Parathyroid adenoma (tissue), 2 donors: ENCODE results near the gene DSCAML1.

Experiments
- H2AFZ ChIP-seq: fragments of 300-600 bp; sonication (generic); one replicate; pipeline ENCODE4 v1.7.0; 2017; ENCODE audit warnings: antibody characterized with exemption, mild to moderate bottlenecking
- H3K27ac ChIP-seq: fragments of 300-600 bp; sonication (generic); one replicate; pipeline ENCODE4 v1.7.0; 2017
- H3K27me3 ChIP-seq: fragments of 300-600 bp; sonication (generic); one replicate; pipeline ENCODE4 v1.7.0; 2017; ENCODE audit warnings: low read length; ENCODE audit not compliant: control insufficient read depth, insufficient read depth
- H3K36me3 ChIP-seq: fragments of 300-600 bp; sonication (generic); one replicate; pipeline ENCODE4 v1.7.0; 2017; ENCODE audit warnings: low read length; ENCODE audit not compliant: control insufficient read depth, insufficient read depth
- H3K4me1 ChIP-seq: fragments of 300-600 bp; sonication (generic); one replicate; pipeline ENCODE4 v1.7.0; 2017; ENCODE audit warnings: control low read depth
- H3K4me2 ChIP-seq: fragments of 300-600 bp; sonication (generic); one replicate; pipeline ENCODE4 v1.7.0; 2017; ENCODE audit warnings: low read length
- H3K4me3 ChIP-seq: fragments of 300-600 bp; sonication (generic); one replicate; pipeline ENCODE4 v1.7.0; 2017; ENCODE audit warnings: low read depth, low read length
- H3K79me2 ChIP-seq: fragments of 300-600 bp; sonication (generic); one replicate; pipeline ENCODE4 v1.7.0; 2017; ENCODE audit warnings: control low read depth
- H3K9ac ChIP-seq: fragments of 300-600 bp; sonication (generic); one replicate; pipeline ENCODE4 v1.7.0; 2017; ENCODE audit warnings: mild to moderate bottlenecking
- H3K9me3 ChIP-seq: fragments of 300-600 bp; sonication (generic); one replicate; pipeline ENCODE4 v1.7.0; 2017; ENCODE audit warnings: low read length; ENCODE audit not compliant: control insufficient read depth
- TF ChIP-seq, protein P1 (sequence below): fragments of 300-600 bp; sonication (generic); IDR thresholded peaks from one replicate; pipeline ENCODE4 v1.7.0; 2017; ENCODE audit warnings: antibody characterized with exemption, mild to moderate bottlenecking
- donor health status: primary hyperparathyroidism.

DSCAML1 gene

GRCh38 chr11:117670924-117671323 is 126.1 kb downstream of the DSCAML1 start:
- Histone ChIP-seq H2AFZ (no peak overlapping the region), H3K4me1 (no peaks in the 10 kb centered on the region), H3K9ac (no peak overlapping the region), H3K79me2 (no peaks in the 10 kb centered on the region), H3K9me3 (no peaks in the 10 kb centered on the region), H3K27me3 (no peaks in the 10 kb centered on the region), H3K27ac (no peak overlapping the region), H3K36me3 (no peaks in the 10 kb centered on the region), H3K4me3 (no peak overlapping the region), H3K4me2 (no peak overlapping the region)
- TF ChIP-seq, protein P1, sequence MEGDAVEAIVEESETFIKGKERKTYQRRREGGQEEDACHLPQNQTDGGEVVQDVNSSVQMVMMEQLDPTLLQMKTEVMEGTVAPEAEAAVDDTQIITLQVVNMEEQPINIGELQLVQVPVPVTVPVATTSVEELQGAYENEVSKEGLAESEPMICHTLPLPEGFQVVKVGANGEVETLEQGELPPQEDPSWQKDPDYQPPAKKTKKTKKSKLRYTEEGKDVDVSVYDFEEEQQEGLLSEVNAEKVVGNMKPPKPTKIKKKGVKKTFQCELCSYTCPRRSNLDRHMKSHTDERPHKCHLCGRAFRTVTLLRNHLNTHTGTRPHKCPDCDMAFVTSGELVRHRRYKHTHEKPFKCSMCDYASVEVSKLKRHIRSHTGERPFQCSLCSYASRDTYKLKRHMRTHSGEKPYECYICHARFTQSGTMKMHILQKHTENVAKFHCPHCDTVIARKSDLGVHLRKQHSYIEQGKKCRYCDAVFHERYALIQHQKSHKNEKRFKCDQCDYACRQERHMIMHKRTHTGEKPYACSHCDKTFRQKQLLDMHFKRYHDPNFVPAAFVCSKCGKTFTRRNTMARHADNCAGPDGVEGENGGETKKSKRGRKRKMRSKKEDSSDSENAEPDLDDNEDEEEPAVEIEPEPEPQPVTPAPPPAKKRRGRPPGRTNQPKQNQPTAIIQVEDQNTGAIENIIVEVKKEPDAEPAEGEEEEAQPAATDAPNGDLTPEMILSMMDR, result no peak

- H3K4me1 ChIP-seq, result no peaks in the 10 kb centered on the region
- no peak overlapping the region for H3K27ac ChIP-seq
- H3K9ac ChIP-seq, result no peak overlapping the region
Observed at GRCh38 chr11:117670443-117670842, 126.6 kb downstream of the DSCAML1 start.

DNA sequence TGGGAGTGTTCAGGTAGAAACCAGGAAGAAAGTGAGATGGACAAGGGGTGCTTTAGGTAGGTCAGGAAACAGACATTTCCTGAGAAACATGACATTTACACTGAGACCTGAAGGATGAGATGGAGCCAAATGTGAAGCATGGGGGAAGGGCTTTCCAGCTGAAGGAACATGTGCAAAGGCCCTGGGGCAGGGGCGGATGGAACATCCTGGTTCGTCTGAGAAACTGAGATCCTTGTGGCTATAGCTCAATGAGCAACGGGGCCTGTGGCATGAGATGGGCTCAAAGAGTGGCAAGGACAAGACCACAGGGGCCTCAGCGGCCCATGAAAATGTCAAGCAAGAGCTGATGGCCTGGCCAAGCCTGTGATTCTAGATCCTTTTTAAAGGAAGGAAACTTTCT is 127.4 kb downstream of the DSCAML1 start:
- H3K27ac ChIP-seq, result no peak overlapping the region
- TF ChIP-seq, protein P1, result no peak
- H2AFZ ChIP-seq, result no peak overlapping the region
- H3K9ac ChIP-seq, result no peak overlapping the region
- no peak overlapping the region for H3K4me3 ChIP-seq
- H3K36me3 ChIP-seq, result no peaks in the 10 kb centered on the region
- H3K27me3 ChIP-seq, result no peaks in the 10 kb centered on the region
- H3K4me1 ChIP-seq, result no peaks in the 10 kb centered on the region
- H3K9me3 ChIP-seq, result no peaks in the 10 kb centered on the region
- no peak overlapping the region for H3K4me2 ChIP-seq
- H3K79me2 ChIP-seq, result no peaks in the 10 kb centered on the region

More at GRCh38 chr11:117670443-117670842, 126.6 kb downstream of the DSCAML1 start:
- TF ChIP-seq, protein P1, result no peak
- no peak overlapping the region for H2AFZ ChIP-seq
- H3K36me3 ChIP-seq, result no peaks in the 10 kb centered on the region
- no peak overlapping the region for H3K4me2 ChIP-seq
- H3K27me3 ChIP-seq, result no peaks in the 10 kb centered on the region
- H3K79me2 ChIP-seq, result no peaks in the 10 kb centered on the region
- H3K9me3 ChIP-seq, result no peaks in the 10 kb centered on the region
- H3K4me3 ChIP-seq, result no peak overlapping the region

GRCh38 chr11:117669062-117669461 is 128.0 kb downstream of the DSCAML1 start:
- H3K27ac ChIP-seq, result no peak overlapping the region
- H3K9ac ChIP-seq, result no peak overlapping the region
- H3K4me1 ChIP-seq, result no peaks in the 10 kb centered on the region

DNA sequence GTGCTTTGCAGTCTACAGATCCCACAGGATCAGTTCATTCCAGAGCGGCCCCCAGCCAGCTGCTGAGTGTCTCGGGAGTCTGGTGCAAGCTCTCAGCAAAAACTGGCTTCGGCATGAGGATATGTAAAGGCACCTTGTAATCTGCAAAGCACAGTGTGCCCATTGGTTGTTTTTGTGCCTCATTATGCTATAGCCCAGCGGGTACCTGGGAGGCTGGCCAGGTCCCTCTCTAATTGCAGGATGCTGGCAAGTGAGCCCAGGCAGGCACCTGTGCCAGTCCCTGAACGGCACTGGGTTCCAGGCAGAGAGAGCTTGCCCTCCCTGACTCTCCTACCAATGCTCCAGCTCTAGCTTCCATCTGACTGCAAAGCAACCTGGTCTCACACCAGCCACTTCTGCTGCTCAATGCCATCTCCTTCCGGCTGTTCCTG is 128.7 kb downstream of the DSCAML1 start:
- Histone ChIP-seq H3K27ac (no peak overlapping the region), H3K4me3 (no peak overlapping the region), H3K9me3 (no peaks in the 10 kb centered on the region)

More at GRCh38 chr11:117669062-117669461, 128.0 kb downstream of the DSCAML1 start:
- H3K4me2 ChIP-seq, result no peak overlapping the region
- no peak overlapping the region for H2AFZ ChIP-seq
- H3K27me3 ChIP-seq, result no peaks in the 10 kb centered on the region
- TF ChIP-seq, protein P1, result no peak
- no peaks in the 10 kb centered on the region for H3K36me3 ChIP-seq
- no peaks in the 10 kb centered on the region for H3K79me2 ChIP-seq
- no peak overlapping the region for H3K4me3 ChIP-seq
- no peaks in the 10 kb centered on the region for H3K9me3 ChIP-seq

More for the DNA sequence above, 128.7 kb downstream of the DSCAML1 start:
- no peak overlapping the region for H2AFZ ChIP-seq
- no peak overlapping the region for H3K9ac ChIP-seq
- H3K27me3 ChIP-seq, result no peaks in the 10 kb centered on the region
- TF ChIP-seq, protein P1, result no peak
- H3K4me1 ChIP-seq, result no peaks in the 10 kb centered on the region
- H3K36me3 ChIP-seq, result no peaks in the 10 kb centered on the region
- no peaks in the 10 kb centered on the region for H3K79me2 ChIP-seq
- no peak overlapping the region for H3K4me2 ChIP-seq
